HG03097 (cell line): ENCODE measurements around the gene PLXNA2.

ENCODE experiments used
- ATAC-seq: cut with Tn5 transposase; IDR thresholded peaks from one replicate; pipeline ENCODE4 v1.9.1; 2021; ENCODE audit not compliant: unreplicated experiment, low FRiP score

PLXNA2 gene

GRCh38 chr1:208268541-208269337 is 24.6 kb upstream of the PLXNA2 start:
- ATAC-seq: no peak

GRCh38 chr1:208265525-208265924 is 21.3 kb upstream of the PLXNA2 start:
- no peak for ATAC-seq

- ATAC-seq: no peak
Observed at GRCh38 chr1:208265122-208265469, 20.9 kb upstream of the PLXNA2 start.

- no peak for ATAC-seq
Observed at GRCh38 chr1:208264469-208265121, 20.4 kb upstream of the PLXNA2 start.

GRCh38 chr1:208261874-208262273 is 17.7 kb upstream of the PLXNA2 start:
- ATAC-seq: no peak

GRCh38 chr1:208258277-208258676 is 14.1 kb upstream of the PLXNA2 start:
- no peak for ATAC-seq

GRCh38 chr1:208257351-208257750 is 13.2 kb upstream of the PLXNA2 start:
- no peak for ATAC-seq

GRCh38 chr1:208256556-208256955 is 12.4 kb upstream of the PLXNA2 start:
- no peak for ATAC-seq

- ATAC-seq: no peak
Observed at GRCh38 chr1:208256091-208256490, 11.9 kb upstream of the PLXNA2 start.

GRCh38 chr1:208254862-208255261 is 10.7 kb upstream of the PLXNA2 start:
- ATAC-seq: no peak

- ATAC-seq: no peak
Observed at GRCh38 chr1:208254376-208254775, 10.2 kb upstream of the PLXNA2 start.

GRCh38 chr1:208252836-208253576 is 8.8 kb upstream of the PLXNA2 start:
- ATAC-seq: no peak

GRCh38 chr1:208251911-208252835 is 8.0 kb upstream of the PLXNA2 start:
- no peak for ATAC-seq

GRCh38 chr1:208251015-208251414 is 6.8 kb upstream of the PLXNA2 start:
- ATAC-seq: no peak

GRCh38 chr1:208250613-208251012 is 6.4 kb upstream of the PLXNA2 start:
- ATAC-seq: no peak

- ATAC-seq: no peak
Observed at GRCh38 chr1:208248991-208249696, 5.0 kb upstream of the PLXNA2 start.

- no peak for ATAC-seq
Observed at GRCh38 chr1:208248307-208248801, 4.2 kb upstream of the PLXNA2 start.

GRCh38 chr1:208247696-208248095 is 3.5 kb upstream of the PLXNA2 start:
- no peak for ATAC-seq

- peak; percentile 70 for ATAC-seq
Observed at GRCh38 chr1:208245185-208245705, 1.1 kb upstream of the PLXNA2 start.
